Cortex of kidney (tissue), 1 donor: ENCODE measurements around the gene MYLK.

ENCODE experiments used
- DNase-seq: peaks from one replicate; lab custom pipeline; 2025; lab: John Stamatoyannopoulos, UW

The MYLK gene

GRCh38 chr3:123678108-123678511 is 206.0 kb downstream of the MYLK start:
- no peak for DNase-seq

- DNase-seq = no peak
Measured at GRCh38 chr3:123672429-123673146, 211.5 kb downstream of the MYLK start.

- DNase-seq = no peak
Measured at GRCh38 chr3:123670743-123671142, 213.4 kb downstream of the MYLK start.

- DNase-seq = no peak
Measured at GRCh38 chr3:123668906-123669305, 215.2 kb downstream of the MYLK start.

GRCh38 chr3:123667784-123668183 is 216.3 kb downstream of the MYLK start:
- no peak for DNase-seq

- no peak for DNase-seq
Measured at GRCh38 chr3:123664753-123665152, 219.4 kb downstream of the MYLK start.

GRCh38 chr3:123663977-123664376 is 220.2 kb downstream of the MYLK start:
- DNase-seq = no peak

GRCh38 chr3:123661973-123662372 is 222.2 kb downstream of the MYLK start:
- no peak for DNase-seq

- DNase-seq = no peak
Measured at GRCh38 chr3:123660900-123661299, 223.2 kb downstream of the MYLK start.

GRCh38 chr3:123660141-123660675 is 223.9 kb downstream of the MYLK start:
- DNase-seq = no peak

- no peak for DNase-seq
Measured at GRCh38 chr3:123658852-123659206, 225.3 kb downstream of the MYLK start.

- no peak for DNase-seq
Measured at GRCh38 chr3:123658118-123658851, 225.8 kb downstream of the MYLK start.

GRCh38 chr3:123657568-123657967 is 226.6 kb downstream of the MYLK start:
- DNase-seq = no peak

- no peak for DNase-seq
Measured at GRCh38 chr3:123657111-123657510, 227.0 kb downstream of the MYLK start.

GRCh38 chr3:123656691-123657090 is 227.4 kb downstream of the MYLK start:
- no peak for DNase-seq

GRCh38 chr3:123656274-123656673 is 227.9 kb downstream of the MYLK start:
- no peak for DNase-seq

- no peak for DNase-seq
Measured at GRCh38 chr3:123655400-123655799, 228.7 kb downstream of the MYLK start.

GRCh38 chr3:123653221-123653682 is 230.9 kb downstream of the MYLK start:
- DNase-seq = no peak

GRCh38 chr3:123652342-123652984 is 231.7 kb downstream of the MYLK start:
- DNase-seq = no peak

GRCh38 chr3:123651449-123652341 is 232.4 kb downstream of the MYLK start:
- no peak for DNase-seq

- DNase-seq = no peak
Measured at GRCh38 chr3:123650101-123650500, 234.0 kb downstream of the MYLK start.
